NB4 (cell line): Measurements from ENCODE around the gene PARD6G.

Experiments
- CTCF ChIP-seq: IDR thresholded peaks from one replicate; pipeline ENCODE4 v1.5.1; 2012; ENCODE audit warnings: low read depth, low read length
- MAX ChIP-seq: IDR thresholded peaks from 2 replicates; pipeline ENCODE4 v1.6.1; 2011; ENCODE audit warnings: low read depth, low read length
- MYC ChIP-seq: IDR thresholded peaks from 2 replicates; pipeline ENCODE4 v1.6.1; 2011; ENCODE audit warnings: low read depth, low read length
- POLR2A ChIP-seq: IDR thresholded peaks from 2 replicates; pipeline ENCODE4 v1.6.1; 2011; ENCODE audit warnings: mild to moderate bottlenecking; ENCODE audit not compliant: insufficient read length; ENCODE audit errors: extremely low read depth

GRCh38 chr18:80115035-80115434 is 132.3 kb downstream of the PARD6G start:
- no peak for TF ChIP-seq CTCF
- TF ChIP-seq POLR2A: no peak
- no peak for TF ChIP-seq MAX
- no peak for TF ChIP-seq MYC
